ENCODE measurements around the gene ZBP1.

Gene ZBP1

DNA sequence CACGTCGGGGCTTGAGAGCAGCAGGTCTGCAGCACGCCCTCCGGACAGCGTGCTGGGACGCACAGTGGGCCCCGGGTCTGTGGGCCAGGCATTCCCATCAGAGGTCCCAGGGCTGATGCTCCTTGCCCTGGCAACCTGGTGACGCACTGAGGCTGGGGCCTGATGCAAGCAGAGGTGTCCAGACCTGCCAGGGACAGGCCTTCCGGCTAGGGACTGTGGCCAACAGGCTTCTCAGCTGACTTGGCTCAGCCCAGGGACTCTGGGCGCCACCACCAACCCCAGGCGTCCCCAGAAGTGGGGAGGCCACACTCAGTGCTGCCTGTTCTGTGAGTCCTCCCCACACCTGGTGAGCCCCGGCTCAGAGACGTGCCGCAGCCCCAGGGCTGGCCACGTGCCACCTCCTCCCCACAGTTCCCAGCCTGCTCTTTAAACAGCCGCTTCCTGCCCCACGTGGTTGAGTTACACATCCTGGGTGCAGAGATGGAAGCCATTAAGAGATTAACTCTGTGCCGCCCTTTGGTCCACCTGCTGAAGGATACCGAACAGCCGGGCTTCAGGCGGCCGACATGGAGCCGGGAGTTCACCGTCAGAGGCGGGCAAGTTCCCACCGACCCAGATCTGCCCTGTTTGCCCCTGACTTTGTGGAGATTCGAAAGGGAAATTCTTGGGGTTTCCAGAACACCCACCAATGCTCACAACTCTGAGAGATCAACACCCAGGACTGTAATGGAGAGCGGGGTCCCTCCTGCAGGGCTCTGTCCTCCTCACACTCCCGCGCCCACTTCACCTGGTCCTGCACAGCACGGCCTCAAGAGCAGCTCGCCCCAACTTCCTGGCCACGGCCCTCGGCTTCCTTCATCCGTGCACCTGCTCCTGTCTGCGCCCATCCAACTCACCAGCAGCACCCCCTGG, 37.6 kb upstream of the ZBP1 start:
- no peak for DNase-seq

DNA sequence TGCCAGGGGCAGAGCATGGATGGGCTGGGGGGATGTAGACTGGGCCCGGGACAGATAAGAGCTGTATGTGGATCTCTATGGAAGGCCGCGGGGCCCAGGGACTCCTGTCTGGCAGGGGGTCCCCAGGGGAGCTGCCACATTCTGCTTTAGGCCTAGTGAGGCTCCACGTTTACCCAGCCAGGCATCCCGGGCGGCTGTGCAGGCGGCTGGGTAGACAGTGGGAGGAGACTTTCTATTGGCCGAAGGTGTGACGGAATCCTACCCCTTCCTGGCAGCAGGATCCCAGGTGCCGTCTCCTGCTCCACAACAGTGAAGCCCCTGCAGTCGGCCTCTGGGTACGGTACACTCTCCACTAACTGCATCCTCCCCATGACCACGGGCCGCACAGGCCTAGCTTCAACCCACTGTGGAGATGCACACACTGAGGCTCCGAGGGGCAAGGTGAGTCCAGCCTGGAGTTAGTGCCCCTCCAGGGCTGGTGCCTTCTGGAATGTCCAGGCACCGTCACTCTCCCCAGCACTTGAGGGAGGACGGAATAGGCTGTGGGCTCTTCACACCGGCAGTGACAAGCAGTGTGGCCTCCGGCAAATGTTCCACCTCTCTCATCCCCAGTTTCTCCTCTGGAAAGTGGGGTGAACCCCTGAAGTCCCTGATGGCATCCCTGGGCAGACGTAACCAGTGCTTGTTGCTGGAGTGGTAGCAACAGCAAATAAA, 36.8 kb upstream of the ZBP1 start:
- DNase-seq: no peak

DNA sequence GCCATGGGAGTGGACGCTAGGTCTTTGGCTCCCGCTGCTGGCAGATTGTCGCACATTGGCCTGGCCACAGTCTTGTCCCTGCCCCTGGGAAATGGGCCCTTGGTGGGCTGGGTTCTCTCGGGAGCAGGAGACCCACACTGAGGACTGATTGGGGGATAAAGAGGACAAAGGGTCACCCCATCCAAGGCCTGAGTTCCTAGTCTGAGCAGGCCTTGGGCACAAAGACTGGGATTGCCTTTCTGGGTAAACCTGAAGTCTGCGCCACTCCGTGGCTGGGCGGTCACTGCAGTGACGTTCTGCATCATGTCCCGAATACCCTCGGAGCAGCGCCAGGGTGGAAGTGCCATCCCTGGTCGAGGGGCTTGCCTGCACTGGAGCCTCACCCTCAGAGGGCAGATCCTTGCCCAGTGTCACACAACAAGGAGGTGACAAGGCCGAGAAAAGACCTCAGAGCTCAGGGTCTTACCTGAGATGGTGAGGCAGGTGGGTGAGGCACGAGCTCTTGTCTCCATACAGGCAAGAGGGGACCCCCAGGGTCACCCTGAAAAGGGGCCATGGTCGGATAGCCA, 36.1 kb upstream of the ZBP1 start:
- DNase-seq: no peak

DNA sequence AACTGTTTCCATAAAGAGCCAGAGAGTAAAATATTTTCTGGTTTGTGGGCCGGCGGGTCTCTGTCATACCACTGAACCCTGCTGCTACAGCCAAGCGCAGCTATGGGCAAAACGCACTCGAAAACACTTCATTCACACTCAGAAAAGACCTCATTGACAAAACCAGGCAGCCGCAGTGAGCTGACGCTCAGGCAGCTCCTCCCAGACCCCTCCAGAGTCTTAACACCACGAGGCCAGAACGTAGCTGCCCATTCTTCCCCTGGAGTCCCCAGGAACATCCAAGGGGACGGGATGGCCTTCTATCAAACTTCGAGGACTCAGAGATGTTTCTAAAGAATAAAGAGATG, 35.6 kb upstream of the ZBP1 start:
- no peak for DNase-seq

DNA sequence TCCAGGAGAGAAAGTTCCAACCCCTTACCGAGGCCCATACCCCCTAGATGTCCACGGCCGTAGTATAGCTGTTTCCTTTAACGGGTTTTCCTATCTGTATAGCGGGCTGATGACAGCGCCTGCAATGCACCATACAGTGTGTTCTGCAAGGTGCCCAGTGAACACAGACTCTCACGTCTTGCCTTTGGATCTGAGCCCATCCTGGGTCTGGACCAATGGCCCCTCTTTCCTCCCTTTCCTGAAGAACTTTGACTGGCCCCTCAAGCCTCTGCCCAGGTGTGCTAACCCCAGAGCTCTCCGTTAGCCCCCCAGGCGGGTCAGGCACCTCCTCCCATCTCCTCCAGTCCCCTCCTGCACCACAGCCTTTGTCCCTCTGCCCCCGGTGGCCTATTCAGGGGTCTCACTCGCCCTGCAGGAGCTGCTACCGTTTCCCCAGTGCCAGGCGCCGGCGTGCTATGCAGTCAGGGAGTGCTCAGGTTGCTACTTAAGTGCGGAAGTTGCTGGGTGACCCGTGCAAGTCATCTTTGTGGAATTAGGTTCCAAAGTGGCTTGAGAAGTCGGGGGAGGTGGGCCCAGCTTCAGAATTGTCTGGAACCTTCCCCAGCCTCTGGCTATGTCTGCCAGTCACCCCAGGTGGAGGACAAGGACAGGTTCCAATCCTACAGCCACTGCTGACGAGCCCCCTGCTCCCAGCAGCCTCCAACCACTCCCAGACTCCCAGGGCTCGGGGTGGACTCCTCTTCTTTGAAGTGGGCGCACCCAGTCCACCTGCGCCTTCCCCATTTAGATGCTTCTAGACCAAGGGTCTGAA, 35.0 kb upstream of the ZBP1 start:
- no peak for DNase-seq

DNA sequence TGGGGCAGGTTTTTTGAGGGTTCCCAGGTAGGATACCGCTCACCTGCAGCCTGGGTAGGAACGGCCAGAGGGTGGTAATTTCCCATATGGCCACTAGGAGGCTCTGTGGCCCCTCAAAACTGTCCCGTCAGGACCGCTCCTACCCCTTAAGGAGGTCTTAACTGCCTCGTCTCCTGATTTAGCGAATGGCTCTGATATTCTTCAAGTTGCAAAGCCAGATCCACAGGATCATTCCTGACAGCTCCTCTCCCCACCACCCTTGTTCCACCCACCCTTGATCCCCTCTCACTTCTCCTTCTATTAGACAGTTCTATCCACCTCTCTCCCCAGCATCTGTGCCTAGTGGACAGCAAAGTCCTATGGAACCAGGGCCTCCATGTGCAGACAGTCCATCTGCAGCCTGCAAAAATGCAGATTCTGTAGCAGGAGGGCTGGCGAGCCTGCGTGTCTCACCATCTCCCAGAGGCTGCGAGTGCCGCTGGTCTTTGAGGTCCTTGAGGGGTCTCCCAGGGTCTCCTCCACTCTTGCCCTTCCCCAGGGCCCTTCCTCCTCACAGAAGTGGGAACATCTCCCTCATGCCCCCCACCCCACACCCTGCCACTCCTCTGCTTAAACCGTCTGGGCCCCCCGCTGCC, 34.3 kb upstream of the ZBP1 start:
- peak; percentile 53 for DNase-seq

DNA sequence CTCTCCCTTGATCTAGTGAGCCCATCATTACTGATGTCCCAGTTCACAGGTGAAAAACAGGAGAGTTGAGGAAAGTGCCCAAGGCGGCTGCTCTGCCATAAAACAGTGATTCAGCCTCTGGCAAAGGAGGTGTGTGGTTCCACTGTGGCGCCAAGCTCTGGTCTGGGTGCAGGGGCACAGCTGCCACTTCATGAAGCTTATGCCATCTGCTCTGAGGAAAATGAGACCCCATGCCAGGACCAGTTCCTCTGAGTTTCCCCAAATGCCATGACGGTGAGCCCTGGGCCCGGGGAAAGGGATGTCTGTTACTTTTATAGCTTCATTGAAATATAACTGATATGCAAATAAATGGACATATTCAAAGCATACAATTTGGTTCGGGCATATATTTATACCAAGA, 33.7 kb upstream of the ZBP1 start:
- DNase-seq: no peak

DNA sequence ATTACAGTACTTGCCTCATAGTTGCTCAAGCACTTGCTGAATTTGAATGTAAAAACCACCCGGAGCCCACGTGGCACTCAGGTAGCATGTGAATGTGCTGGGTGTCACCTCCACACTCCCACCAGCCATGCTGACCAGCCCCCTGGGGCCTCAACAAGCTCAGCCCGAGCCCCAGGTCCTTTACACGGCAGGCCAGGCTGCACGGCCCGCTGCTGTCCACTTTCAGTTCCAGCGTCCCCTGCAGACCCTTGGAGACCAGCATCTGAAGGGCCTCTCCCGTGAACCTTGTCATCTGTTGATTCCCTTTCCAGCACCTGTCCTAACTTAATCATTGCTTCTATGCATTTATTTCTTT, 33.3 kb upstream of the ZBP1 start:
- DNase-seq: no peak

DNA sequence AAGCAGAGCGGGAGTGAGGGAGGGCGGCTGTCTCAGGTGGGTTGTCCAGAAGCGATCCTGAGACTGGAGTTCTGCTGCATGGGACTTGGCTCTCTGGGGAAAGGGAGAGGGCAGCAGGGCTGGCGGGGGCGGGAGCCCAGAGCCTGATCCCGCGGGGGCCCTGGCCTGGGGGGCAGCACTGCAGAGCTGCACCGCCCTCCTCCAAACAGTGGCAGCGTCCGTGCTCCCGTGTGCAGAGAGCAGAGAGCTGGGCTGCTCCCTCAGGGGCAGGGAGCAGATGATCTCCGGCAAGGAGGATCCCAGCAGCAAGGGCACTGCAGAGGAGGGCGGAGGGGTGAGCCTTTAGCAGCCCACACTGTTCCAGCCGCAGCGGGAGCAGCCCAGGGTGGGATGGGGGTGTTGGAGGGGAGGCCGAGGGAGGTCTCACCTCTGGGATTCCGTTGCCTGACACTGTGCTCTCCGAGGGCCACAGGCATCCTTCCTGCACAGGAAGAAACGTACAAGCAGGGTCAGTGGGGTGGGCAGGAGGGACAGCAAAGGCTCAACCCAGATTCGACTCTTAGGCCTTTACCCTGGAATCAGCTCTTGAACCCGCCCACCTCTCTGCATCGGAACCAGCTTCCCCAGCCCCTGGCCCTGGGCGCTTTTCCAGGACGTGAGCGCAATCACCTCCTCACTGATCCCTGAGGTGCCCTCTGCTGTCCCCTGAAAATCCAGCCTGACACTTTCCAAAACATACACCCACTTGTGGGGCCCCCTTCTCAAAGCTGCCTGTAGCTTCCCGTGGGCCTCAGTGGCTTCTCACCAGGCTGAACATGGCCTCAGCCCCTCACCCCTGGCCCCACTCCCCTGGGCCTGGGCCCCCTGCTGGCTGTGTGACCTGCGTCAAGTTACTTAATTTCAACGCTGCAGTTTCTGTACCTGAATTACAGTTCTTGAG, 32.6 kb upstream of the ZBP1 start:
- no peak for DNase-seq

DNA sequence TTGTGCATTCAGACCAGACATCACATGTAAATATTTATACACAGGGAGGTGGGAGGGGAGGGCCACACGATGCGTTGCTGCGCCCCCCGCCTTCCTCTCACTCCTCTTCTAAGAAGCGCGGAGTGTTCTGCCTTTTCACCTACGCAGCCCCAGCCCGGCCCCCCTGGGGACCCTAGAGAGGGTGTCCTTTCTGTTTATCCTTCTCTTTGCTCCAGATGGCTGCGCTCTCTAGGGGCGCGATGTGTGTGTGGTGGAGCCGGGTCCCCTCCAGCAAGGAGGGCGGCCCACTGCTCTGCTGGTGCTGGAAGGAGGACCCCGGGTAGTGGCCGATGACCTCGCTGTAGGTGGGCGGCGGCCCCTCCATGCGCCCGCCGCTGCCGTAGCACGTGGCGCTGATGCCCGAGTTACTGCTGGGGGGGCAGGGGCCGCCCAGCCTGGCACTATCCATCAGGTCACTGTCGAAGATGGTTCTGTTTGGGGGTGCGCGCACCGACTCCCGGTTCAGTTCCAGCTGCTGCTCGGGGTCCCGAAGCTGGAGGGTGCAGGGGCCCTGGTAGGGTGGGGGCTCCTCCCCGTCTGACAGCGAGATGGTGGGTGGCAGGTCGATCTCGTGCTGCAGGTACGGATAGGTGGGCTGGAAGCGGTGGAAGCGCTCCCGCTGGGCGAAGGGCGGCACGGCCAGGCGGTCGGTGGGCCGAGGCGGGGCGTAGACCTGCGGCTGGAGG, 31.8 kb upstream of the ZBP1 start:
- DNase-seq: no peak

DNA sequence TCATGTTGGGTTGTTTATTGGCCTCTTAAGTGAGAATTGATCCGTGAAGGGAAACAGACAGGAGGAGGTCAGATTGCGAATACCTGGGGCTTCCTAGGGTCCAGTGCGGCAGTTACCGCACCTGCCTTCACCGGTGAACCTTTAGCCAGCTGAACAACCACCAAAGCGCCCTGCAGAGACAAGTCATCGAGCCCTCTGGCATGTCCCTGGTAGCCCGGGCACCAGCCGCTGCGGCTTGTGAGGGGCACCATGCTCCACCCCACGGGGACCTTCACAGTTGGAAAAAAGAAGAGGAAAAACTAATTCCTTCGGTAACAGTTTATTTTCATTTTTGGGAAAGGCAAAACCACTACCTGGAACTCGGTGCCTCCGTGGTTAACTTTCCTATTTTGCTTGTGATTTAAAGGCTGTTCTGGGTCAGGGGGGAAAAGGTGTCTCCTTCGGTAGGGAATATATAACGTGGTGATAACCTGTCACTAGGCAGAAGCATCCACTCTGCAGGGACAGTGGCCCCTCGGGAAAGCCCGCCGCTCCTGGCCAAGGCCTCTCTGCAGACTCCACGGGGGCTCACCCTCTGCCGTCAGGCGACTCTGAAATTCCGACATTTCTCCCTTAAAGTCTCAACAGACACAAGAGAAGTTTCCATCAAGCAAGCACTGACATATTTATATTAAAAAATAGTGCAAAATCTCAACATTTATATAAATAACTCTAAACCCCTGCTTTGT, 30.7 kb upstream of the ZBP1 start:
- DNase-seq: no peak

DNA sequence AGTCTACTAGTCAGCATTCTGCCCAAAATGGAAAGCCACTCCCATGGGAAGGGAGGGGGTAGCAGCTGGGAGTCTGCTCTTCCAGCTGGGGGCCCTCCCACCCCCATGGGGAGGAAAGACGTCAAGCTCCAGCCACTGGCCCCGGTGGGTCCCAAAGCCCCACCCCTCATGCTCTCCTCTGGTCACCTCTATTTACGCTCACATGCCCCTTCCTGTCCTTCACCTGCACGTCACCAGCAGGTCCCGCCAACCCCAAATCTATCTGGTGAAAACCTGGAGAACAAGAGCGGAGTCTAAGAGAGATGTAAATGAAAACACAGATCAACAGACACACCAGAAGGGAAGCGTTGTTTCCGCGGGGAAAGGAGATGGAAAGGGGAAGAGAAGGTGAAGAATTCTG, 30.0 kb upstream of the ZBP1 start:
- no peak for DNase-seq

DNA sequence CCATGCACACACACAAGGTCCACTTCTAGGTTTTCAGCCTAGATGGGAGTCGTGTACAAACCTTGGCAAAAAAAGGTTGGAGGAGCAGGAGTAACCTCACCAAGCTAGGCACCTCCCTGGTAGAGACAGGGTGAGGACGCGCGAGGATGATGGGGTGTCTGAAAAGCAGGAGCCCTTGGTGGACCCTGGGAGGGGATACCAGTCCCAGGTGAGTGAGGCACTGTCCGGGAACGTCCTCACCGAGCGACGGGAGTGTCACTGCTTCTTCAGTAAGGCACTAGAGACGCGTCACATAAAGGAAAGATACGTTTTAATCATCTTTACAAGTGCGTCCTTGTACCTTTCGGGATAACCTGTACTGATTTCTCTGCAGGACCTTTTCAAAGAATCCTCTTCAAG, 29.4 kb upstream of the ZBP1 start:
- DNase-seq: no peak

DNA sequence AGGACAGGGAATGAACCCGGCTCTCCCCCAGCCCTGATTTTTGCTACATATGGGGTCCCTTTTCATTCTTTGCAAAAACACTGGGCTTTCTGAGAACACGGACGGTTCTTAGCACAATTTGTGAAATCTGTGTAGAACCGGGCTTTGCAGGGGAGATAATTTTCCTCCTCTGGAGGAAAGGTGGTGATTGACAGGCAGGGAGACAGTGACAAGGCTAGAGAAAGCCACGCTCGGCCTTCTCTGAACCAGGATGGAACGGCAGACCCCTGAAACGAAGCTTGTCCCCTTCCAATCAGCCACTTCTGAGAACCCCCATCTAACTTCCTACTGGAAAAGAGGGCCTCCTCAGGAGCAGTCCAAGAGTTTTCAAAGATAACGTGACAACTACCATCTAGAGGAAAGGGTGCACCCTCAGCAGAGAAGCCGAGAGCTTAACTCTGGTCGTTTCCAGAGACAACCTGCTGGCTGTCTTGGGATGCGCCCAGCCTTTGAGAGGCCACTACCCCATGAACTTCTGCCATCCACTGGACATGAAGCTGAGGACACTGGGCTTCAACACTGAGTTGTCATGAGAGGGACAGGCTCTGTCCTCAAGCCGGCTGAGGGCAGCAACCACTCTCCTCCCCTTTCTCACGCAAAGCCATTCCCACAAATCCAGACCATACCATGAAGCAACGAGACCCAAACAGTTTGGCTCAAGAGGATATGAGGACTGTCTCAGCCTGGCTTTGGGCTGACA, 28.8 kb upstream of the ZBP1 start:
- no peak for DNase-seq

DNA sequence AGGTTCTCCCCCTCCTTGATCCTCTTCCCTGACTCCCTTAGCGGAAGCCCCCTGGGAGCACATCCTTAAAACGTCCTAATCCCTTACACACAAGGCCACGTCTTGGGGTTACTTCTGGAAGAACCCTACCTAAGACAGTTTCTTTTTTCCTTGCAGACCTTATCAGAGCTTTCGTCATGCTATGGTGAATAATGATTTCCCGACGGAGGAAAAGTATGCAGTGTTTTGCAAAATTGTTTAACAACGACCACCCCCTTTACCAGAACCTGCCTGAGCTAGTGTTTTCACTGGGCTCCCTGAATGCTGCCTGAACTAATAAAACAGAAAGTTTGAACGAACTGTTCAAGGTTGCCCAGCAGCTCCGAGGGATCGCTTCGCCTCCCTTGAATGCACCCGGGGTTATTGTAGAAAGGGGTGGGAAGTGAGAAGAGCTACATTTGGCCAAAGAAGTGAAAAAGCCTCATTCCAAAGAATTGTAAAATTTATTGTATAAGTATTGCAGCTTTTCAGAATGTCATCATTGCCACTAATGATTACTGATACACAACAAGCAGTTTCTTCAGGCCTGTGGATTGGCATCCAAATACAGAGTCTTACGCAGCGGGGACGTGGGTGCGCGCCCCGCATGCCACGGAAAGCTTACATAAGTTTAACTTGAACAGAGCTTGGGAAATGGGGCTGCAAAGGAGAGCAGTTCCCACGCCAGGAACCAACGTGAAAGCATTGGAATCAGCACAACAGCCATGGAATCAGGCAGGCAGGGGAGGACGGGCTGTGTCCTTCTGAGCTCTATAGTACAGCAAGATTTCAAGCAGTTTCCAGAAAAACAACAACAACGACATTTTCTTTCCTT, 27.9 kb upstream of the ZBP1 start:
- no peak for DNase-seq

DNA sequence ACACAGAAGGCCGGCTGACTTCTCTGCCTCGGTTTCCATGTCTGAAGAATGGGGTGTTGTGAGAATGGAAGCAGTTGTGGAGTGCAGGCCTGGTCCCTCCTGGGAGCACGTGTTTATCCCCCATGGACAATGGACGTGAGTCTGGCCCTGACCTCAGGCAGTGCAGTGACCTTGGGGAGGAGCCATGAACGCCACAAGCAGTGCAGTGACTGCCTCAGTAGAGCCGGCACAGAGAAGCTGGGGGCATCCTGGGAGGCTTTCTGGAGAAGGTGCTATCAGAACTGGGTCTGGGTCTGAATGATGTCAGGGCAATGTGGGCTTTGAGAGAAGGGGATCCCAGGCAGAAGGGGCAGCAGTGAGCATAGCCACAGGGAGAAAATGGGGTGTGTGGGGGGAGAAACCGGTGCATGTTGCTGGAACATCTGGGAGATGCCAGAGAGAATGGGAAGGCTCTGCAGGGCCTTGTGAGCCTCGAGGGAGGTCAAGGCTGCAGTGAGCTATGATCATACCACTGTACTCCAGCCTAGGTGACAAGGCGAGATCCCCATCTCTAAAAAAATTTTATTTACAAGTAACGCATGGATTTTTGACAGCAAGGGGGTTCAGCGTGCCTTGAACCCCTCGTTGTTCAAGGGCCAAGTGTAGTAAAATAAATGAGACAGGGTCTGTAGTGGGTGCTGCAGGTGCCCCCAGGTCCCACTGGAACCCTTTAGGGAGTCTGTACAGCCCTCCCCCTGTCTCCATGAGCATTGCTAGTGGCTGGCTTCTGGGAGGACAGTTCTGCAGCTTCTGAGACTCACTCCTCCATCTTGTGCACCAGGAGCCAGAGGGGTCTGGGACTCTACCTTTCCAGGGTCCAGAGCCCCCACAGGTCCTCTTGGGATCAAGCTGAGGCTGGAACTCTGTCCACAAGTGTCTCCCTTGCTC, 27.0 kb upstream of the ZBP1 start:
- DNase-seq: no peak

DNA sequence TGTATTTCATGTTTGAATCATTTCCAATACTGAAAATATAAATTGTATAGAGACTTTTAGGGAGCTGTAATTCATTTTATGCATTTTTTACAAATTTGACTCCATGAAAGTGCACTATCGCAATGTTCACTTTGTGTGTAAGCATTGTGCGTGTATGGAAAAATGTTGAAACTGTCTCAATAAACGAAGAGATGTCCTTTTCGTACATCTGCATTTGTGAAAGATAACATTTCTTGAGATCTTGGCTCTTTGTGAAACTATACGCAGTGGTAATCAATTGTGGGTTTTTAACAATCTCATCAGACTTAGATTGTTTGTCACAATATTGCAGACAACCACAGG, 18.6 kb upstream of the ZBP1 start:
- DNase-seq: no peak

All from activated T-cell treated with anti-CD3 and anti-CD28 coated beads for 4 hours (primary cell).